Keratinocyte (primary cell): ENCODE data around the gene ADM2. TPM values are rescaled to one million over a fixed set of nuclear protein-coding genes. Genes with fewer than 3 reads are reported as not detected.

ENCODE experiments used
- DNase-seq: peaks from one replicate; pipeline ENCODE4 v3.0.0-alpha.2; 2011; ENCODE audit warnings: low read depth, missing footprints, low spot score
- FAIRE-seq: peaks from 2 replicates; lab custom pipeline; 2011; peaks lifted over from hg19 to GRCh38; lab: Jason Lieb, UNC
- H2AFZ ChIP-seq: 2 replicates; pipeline ENCODE4 v1.6.0; 2012; ENCODE audit warnings: low read length, control low read depth, inconsistent platforms; ENCODE audit not compliant: control insufficient read depth
- H3K27ac ChIP-seq: 2 replicates; pipeline ENCODE4 v1.5.1; 2011; ENCODE audit warnings: low read length; ENCODE audit not compliant: control insufficient read depth, insufficient read depth
- H3K27me3 ChIP-seq: 3 replicates; pipeline ENCODE4 v1.6.0; 2011; ENCODE audit warnings: low read length; ENCODE audit not compliant: control insufficient read depth, insufficient read depth; ENCODE audit errors: extremely low read depth
- H3K36me3 ChIP-seq, 2 experiments: 2 replicates in 1 of 2; 3 replicates in 1 of 2; pipeline ENCODE4 v1.5.1; 2011; ENCODE audit warnings: low read length in 2 of 2, mild to moderate bottlenecking in 1 of 2; ENCODE audit not compliant: control insufficient read depth in 2 of 2, insufficient read depth in 2 of 2; ENCODE audit errors: extremely low read depth in 1 of 2
- H3K4me1 ChIP-seq: 3 replicates; pipeline ENCODE4 v1.5.1; 2011; ENCODE audit warnings: low read length; ENCODE audit not compliant: control insufficient read depth, insufficient read depth; ENCODE audit errors: extremely low read depth
- H3K4me2 ChIP-seq: 3 replicates; pipeline ENCODE4 v1.6.0; 2011; ENCODE audit warnings: low read depth, low read length; ENCODE audit not compliant: control insufficient read depth, insufficient read depth; ENCODE audit errors: extremely low read depth
- H3K4me3 ChIP-seq, 3 experiments: fragments of 200-600 bp in 1 of 3; sonication (generic) in 1 of 3; 2 replicates in 2 of 3; 3 replicates in 1 of 3; pipeline ENCODE4 v1.5.1; 2011 to 2016; ENCODE audit warnings: low read length in 3 of 3, mild to moderate bottlenecking in 3 of 3, control low read depth in 2 of 3, inconsistent platforms in 1 of 3, low read depth in 1 of 3, mixed read lengths in 1 of 3, mixed run types in 1 of 3, moderate library complexity in 1 of 3; ENCODE audit not compliant: control insufficient read depth in 2 of 3, insufficient read depth in 2 of 3; ENCODE audit errors: extremely low read depth in 1 of 3
- H3K79me2 ChIP-seq: 2 replicates; pipeline ENCODE4 v1.6.0; 2012; ENCODE audit warnings: low read length; ENCODE audit not compliant: control insufficient read depth, insufficient read depth
- H3K9ac ChIP-seq: 3 replicates; pipeline ENCODE4 v1.6.0; 2011; ENCODE audit warnings: low read length; ENCODE audit not compliant: control insufficient read depth, insufficient read depth; ENCODE audit errors: extremely low read depth
- H3K9me1 ChIP-seq: 3 replicates; pipeline ENCODE4 v1.6.0; 2011; ENCODE audit warnings: low read length; ENCODE audit not compliant: control insufficient read depth, insufficient read depth; ENCODE audit errors: extremely low read depth
- H3K9me3 ChIP-seq: 2 replicates; pipeline ENCODE4 v1.5.1; 2012; ENCODE audit warnings: low read depth, low read length; ENCODE audit not compliant: control insufficient read depth
- H4K20me1 ChIP-seq: 3 replicates; pipeline ENCODE4 v1.6.0; 2011; ENCODE audit warnings: low read length; ENCODE audit not compliant: control insufficient read depth, insufficient read depth; ENCODE audit errors: extremely low read depth
- EZH2 ChIP-seq: IDR thresholded peaks from one replicate; pipeline ENCODE4 v1.6.1; 2012; ENCODE audit warnings: inconsistent platforms, mild to moderate bottlenecking, low read length, moderate library complexity
- dilution Hi-C: fragments of 300-500 bp; cut with MboI; formaldehyde crosslinking; loops from one replicate; pipeline ENCODE4 v1.7.0; 2020; ENCODE audit warnings: low sequenced_read_pairs; ENCODE audit not compliant: extremely low pct_ligation_motif_present
- polyA plus RNA-seq, 5 experiments: library from polyadenylated mRNA; depleted of rRNA in 3 of 5; stranded (reverse) in 3 of 5; stranded (forward) in 1 of 5; unstranded in 1 of 5; fragments of >200 nt; gene quantifications; 1 replicate in 1 of 5; 2 replicates in 3 of 5; 3 replicates in 1 of 5; pipeline versions ENCODE4 v1.2.1 to v1.2.3, GENCODE V29; 2011 to 2012; ENCODE audit warnings: missing spikeins in 2 of 5, low read depth in 1 of 5, low replicate concordance in 1 of 5
- TF ChIP-seq, protein P1 (sequence below), 3 experiments: IDR thresholded peaks in 1 of 3; conservative IDR thresholded peaks in 1 of 3; optimal IDR thresholded peaks in 1 of 3; 2 replicates in 2 of 3; 3 replicates in 1 of 3; pipeline versions ENCODE3 to v1.5.1; 2011; ENCODE audit warnings: low read length in 3 of 3, mild to moderate bottlenecking in 3 of 3, moderate library complexity in 2 of 3, control low read depth in 1 of 3, inconsistent platforms in 1 of 3; ENCODE audit not compliant: insufficient read depth in 2 of 3; ENCODE audit errors: extremely low read depth in 1 of 3

Gene ADM2
- polyA plus RNA-seq, 1 donor (not counting 4 experiments of a cell fraction or from before 2014, with no cell fraction given) = 0.21 TPM

DNA sequence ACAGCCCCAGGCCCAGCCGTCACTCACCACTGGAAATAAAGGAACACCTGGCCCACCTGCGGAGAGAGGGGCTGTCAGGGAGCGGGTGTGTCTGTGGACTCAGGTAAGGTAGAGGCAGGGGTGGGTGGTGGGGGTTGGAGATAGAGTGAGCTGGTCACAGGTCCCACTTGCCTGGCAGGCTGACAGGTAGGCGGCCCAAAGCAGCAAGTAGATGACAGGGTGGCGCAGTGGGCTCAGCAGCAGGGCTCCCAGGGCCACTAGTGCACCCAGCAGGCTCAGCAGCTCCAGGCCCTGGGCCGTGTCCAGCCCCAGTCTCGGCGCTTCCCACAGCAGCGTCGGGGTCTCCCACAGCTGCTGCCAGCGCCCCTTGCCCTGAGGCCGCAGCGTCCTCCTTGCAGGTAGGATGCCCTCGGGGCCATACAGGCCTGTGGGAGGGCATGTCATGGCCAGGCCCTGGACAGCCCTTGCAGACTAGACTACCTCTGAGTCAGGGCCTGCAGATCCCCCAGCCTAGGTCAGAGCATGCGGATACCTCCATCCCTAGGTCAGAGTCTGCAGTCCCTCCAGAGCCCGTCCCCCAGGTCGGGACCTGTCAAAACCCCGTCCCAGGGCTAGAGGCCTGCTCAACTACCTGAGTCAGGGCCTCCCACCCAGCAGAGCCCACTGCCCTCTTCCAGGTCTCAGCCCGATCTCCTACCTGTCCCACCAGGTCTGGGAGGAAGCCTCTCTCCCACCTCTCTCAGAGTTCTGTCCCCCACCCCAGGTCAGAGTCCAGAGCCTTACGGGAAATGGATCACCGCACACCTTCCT lies 25.5 kb downstream of the ADM2 start:
- Histone ChIP-seq H3K27ac (peak overlapping the region; percentile 74), H2AFZ (peak overlapping the region; percentile 92), H3K9me3 (no peaks in the 10 kb centered on the region), H3K4me2 (peak overlapping the region; percentile 88), H3K36me3 (peaks cover 6 to 17% of the 10 kb centered on the region in 2 experiments), H3K4me1 (peaks cover 17% of the 10 kb centered on the region), H3K79me2 (peaks cover 29% of the 10 kb centered on the region), H3K4me3 (peak overlapping the region; percentile 75 to 89 (median 87)), H3K9ac (peak overlapping the region; percentile 90), H4K20me1 (no peaks in the 10 kb centered on the region), H3K27me3 (no peaks in the 10 kb centered on the region), H3K9me1 (no peaks in the 10 kb centered on the region)
- no peak for FAIRE-seq
- no peak for DNase-seq
- no peak for TF ChIP-seq EZH2
- TF ChIP-seq, protein P1, sequence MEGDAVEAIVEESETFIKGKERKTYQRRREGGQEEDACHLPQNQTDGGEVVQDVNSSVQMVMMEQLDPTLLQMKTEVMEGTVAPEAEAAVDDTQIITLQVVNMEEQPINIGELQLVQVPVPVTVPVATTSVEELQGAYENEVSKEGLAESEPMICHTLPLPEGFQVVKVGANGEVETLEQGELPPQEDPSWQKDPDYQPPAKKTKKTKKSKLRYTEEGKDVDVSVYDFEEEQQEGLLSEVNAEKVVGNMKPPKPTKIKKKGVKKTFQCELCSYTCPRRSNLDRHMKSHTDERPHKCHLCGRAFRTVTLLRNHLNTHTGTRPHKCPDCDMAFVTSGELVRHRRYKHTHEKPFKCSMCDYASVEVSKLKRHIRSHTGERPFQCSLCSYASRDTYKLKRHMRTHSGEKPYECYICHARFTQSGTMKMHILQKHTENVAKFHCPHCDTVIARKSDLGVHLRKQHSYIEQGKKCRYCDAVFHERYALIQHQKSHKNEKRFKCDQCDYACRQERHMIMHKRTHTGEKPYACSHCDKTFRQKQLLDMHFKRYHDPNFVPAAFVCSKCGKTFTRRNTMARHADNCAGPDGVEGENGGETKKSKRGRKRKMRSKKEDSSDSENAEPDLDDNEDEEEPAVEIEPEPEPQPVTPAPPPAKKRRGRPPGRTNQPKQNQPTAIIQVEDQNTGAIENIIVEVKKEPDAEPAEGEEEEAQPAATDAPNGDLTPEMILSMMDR (optimal IDR thresholded peaks at IDR 0.05 in 1 of 3, IDR thresholded peaks at IDR 0.05 in 1 of 3, conservative IDR thresholded peaks at IDR 0.05 in 1 of 3; ENCODE audit: extremely low read depth in 1 of 3, insufficient read depth in 2 of 3, low read length in 3 of 3) = no peak
- dilution Hi-C loops = no loop called here

DNA sequence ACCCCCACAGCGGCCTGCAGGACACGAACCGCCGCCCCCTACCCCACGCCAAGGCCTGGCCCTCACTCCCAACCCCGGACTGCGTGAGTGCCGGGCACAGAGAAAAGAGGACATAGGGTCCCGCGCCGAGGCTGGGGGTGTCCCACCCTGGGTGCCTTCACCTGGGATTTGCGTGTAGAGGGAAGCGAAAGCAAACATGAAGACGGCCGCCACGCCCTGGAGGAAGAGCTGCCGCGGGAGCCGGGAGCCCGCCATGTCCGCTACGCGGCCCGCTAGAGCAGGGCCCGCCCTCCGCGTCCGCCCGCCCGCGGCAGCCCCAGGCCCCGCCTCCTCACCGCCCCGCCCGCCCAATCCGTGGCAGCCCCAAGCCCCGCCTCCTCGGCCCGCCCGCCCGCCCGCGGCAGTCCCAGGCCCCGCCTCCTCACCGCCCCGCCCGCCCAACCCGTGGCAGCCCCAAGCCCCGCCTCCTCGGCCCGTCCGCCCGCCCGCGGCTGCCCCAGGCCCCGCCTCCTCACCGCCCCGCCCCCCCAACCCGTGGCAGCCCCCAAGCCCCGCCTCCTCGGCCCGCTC lies 26.2 kb downstream of the ADM2 start, which contains the start of gene LMF2:
Gene LMF2, minus strand, starts transcription at position 282 of the 570 bp plus-strand sequence. Its CDS starts 27 bp downstream, at position 255.
- Histone ChIP-seq H3K9me3 (no peaks in the 10 kb centered on the region), H3K27me3 (no peaks in the 10 kb centered on the region), H3K4me2 (peak within 1 kb of the TSS; percentile 89), H3K4me1 (peaks cover 17% of the 10 kb centered on the region), H3K36me3 (peaks cover 6 to 15% of the 10 kb centered on the region in 2 experiments), H3K9ac (peak within 1 kb of the TSS; percentile 90), H3K79me2 (peaks cover 34% of the 10 kb centered on the region), H3K4me3 (peak within 1 kb of the TSS; percentile 87 to 92 (median 89)), H4K20me1 (no peaks in the 10 kb centered on the region), H3K27ac (peak within 1 kb of the TSS; percentile 80), H3K9me1 (no peaks in the 10 kb centered on the region), H2AFZ (peak within 1 kb of the TSS; percentile 97)
- FAIRE-seq (no peak), DNase-seq (no peak)
- no peak for TF ChIP-seq EZH2
- TF ChIP-seq, protein P1 (optimal IDR thresholded peaks at IDR 0.05 in 1 of 3, IDR thresholded peaks at IDR 0.05 in 1 of 3, conservative IDR thresholded peaks at IDR 0.05 in 1 of 3; ENCODE audit: extremely low read depth in 1 of 3, insufficient read depth in 2 of 3, low read length in 3 of 3) = no peak
- dilution Hi-C loops = no loop called here
